ENCODE data around the gene ZNF524. TPM values are rescaled to one million over a fixed set of nuclear protein-coding genes. Genes with fewer than 3 reads are reported as not detected.
A peak's percentile ranks its signal among the peaks of the same experiment; 100 is the strongest.

The ZNF524 gene
- total and polyA plus RNA-seq, 2 donors (not counting 1 experiment from before 2014, with no cell fraction given), result 2.6 to 16.8 TPM

- TF ChIP-seq CTCF (conservative IDR thresholded peaks at IDR 0.05 in 1 of 2, IDR thresholded peaks at IDR 0.05 in 1 of 2; ENCODE audit: low read depth in 1 of 2, low read length in 2 of 2) (no peak), EZH2 (IDR thresholded peaks at IDR 0.05; ENCODE audit: low read length, missing control alignments) (no peak)
- Histone ChIP-seq H3K27me3 (ENCODE audit: control insufficient read depth, insufficient read depth, low read length) (no peaks in the 10 kb centered on the region), H4K20me1 (ENCODE audit: control insufficient read depth, extremely low read depth, insufficient read depth, low read length) (no peaks in the 10 kb centered on the region), H3K79me2 (ENCODE audit: control insufficient read depth, insufficient read depth, low read length) (peaks cover 18% of the 10 kb centered on the region), H3K9me3 (ENCODE audit: control insufficient read depth, insufficient read depth, low read depth, low read length) (no peaks in the 10 kb centered on the region), H3K4me1 (ENCODE audit: control insufficient read depth, extremely low read depth, insufficient read depth, low read length) (peaks cover 3% of the 10 kb centered on the region), H3K36me3 (ENCODE audit: control insufficient read depth, insufficient read depth, low read length) (peaks cover 18% of the 10 kb centered on the region), H3K9ac (ENCODE audit: insufficient read depth, low read length) (peak overlapping the region; percentile 61), H3K4me3 (replicated peaks in 1 of 4; ENCODE audit: control extremely low read depth in 1 of 4, insufficient read depth in 1 of 4, low read depth in 3 of 4, low read length in 4 of 4) (peak overlapping the region; percentile 58 to 79 (median 64)), H2AFZ (ENCODE audit: low read length) (no peak overlapping the region), H3K4me2 (ENCODE audit: extremely low read depth, insufficient read depth, low read length) (peak overlapping the region; percentile 49), H3K27ac (ENCODE audit: insufficient read depth, low read length) (no peak overlapping the region)
- no peak for DNase-seq (ENCODE audit: low read depth in 2 of 2)
These were observed 48.6 kb downstream of the ZNF524 start for GRCh38 chr19:55648585-55649267.

- no peaks in the 10 kb centered on the region for H3K27me3 ChIP-seq (ENCODE audit: control insufficient read depth, insufficient read depth, low read length)
- peaks cover 2% of the 10 kb centered on the region for H3K4me1 ChIP-seq (ENCODE audit: control insufficient read depth, extremely low read depth, insufficient read depth, low read length)
- no peak for DNase-seq (ENCODE audit: low read depth in 2 of 2)
- H3K4me3 ChIP-seq (replicated peaks in 1 of 4; ENCODE audit: control extremely low read depth in 1 of 4, insufficient read depth in 1 of 4, low read depth in 3 of 4, low read length in 4 of 4), result peak overlapping the region in 2 of 4 experiments; percentile 69 to 79
- H3K36me3 ChIP-seq (ENCODE audit: control insufficient read depth, insufficient read depth, low read length), result peaks cover 18% of the 10 kb centered on the region
- no peak overlapping the region for H2AFZ ChIP-seq (ENCODE audit: low read length)
- H3K9me3 ChIP-seq (ENCODE audit: control insufficient read depth, insufficient read depth, low read depth, low read length), result no peaks in the 10 kb centered on the region
- no peaks in the 10 kb centered on the region for H4K20me1 ChIP-seq (ENCODE audit: control insufficient read depth, extremely low read depth, insufficient read depth, low read length)
- no peak overlapping the region for H3K27ac ChIP-seq (ENCODE audit: insufficient read depth, low read length)
- TF ChIP-seq EZH2 (IDR thresholded peaks at IDR 0.05; ENCODE audit: low read length, missing control alignments), result no peak
- no peak for TF ChIP-seq CTCF (conservative IDR thresholded peaks at IDR 0.05 in 1 of 2, IDR thresholded peaks at IDR 0.05 in 1 of 2; ENCODE audit: low read depth in 1 of 2, low read length in 2 of 2)
- no peak overlapping the region for H3K9ac ChIP-seq (ENCODE audit: insufficient read depth, low read length)
- peak overlapping the region; percentile 49 for H3K4me2 ChIP-seq (ENCODE audit: extremely low read depth, insufficient read depth, low read length)
- peaks cover 11% of the 10 kb centered on the region for H3K79me2 ChIP-seq (ENCODE audit: control insufficient read depth, insufficient read depth, low read length)
These were observed 49.4 kb downstream of the ZNF524 start for GRCh38 chr19:55649268-55650125.

- no peak overlapping the region for H3K4me3 ChIP-seq (replicated peaks in 1 of 4; ENCODE audit: control extremely low read depth in 1 of 4, insufficient read depth in 1 of 4, low read depth in 3 of 4, low read length in 4 of 4)
- peaks cover 7% of the 10 kb centered on the region for H3K79me2 ChIP-seq (ENCODE audit: control insufficient read depth, insufficient read depth, low read length)
- no peak overlapping the region for H3K27ac ChIP-seq (ENCODE audit: insufficient read depth, low read length)
- H2AFZ ChIP-seq (ENCODE audit: low read length), result no peak overlapping the region
- H3K36me3 ChIP-seq (ENCODE audit: control insufficient read depth, insufficient read depth, low read length), result peaks cover 12% of the 10 kb centered on the region
- no peaks in the 10 kb centered on the region for H3K4me1 ChIP-seq (ENCODE audit: control insufficient read depth, extremely low read depth, insufficient read depth, low read length)
- no peak overlapping the region for H3K9ac ChIP-seq (ENCODE audit: insufficient read depth, low read length)
- TF ChIP-seq EZH2 (IDR thresholded peaks at IDR 0.05; ENCODE audit: low read length, missing control alignments), result no peak
- no peak for TF ChIP-seq CTCF (conservative IDR thresholded peaks at IDR 0.05 in 1 of 2, IDR thresholded peaks at IDR 0.05 in 1 of 2; ENCODE audit: low read depth in 1 of 2, low read length in 2 of 2)
- no peaks in the 10 kb centered on the region for H3K27me3 ChIP-seq (ENCODE audit: control insufficient read depth, insufficient read depth, low read length)
- no peaks in the 10 kb centered on the region for H4K20me1 ChIP-seq (ENCODE audit: control insufficient read depth, extremely low read depth, insufficient read depth, low read length)
- H3K4me2 ChIP-seq (ENCODE audit: extremely low read depth, insufficient read depth, low read length), result no peak overlapping the region
- no peaks in the 10 kb centered on the region for H3K9me3 ChIP-seq (ENCODE audit: control insufficient read depth, insufficient read depth, low read depth, low read length)
- DNase-seq (ENCODE audit: low read depth in 2 of 2), result no peak
These were observed 50.1 kb downstream of the ZNF524 start for GRCh38 chr19:55650126-55650557.

Data from fibroblast of lung (primary cell).